ENCODE measurements around the gene VPS35L. TPM values are rescaled to one million over a fixed set of nuclear protein-coding genes. Genes with fewer than 3 reads are reported as not detected.
A peak's percentile ranks its signal among the peaks of the same experiment; 100 is the strongest.

VPS35L gene
- total and polyA plus RNA-seq, 2 of the 13 experiments (the other 11 are each of a cell fraction or from before 2014, with no cell fraction given): 1.4 to 1.6 TPM

GRCh38 chr16:19523559-19524355 is 31.7 kb upstream of the VPS35L start, which contains the start of gene CCP110 (continued):
- TF ChIP-seq, protein P1, sequence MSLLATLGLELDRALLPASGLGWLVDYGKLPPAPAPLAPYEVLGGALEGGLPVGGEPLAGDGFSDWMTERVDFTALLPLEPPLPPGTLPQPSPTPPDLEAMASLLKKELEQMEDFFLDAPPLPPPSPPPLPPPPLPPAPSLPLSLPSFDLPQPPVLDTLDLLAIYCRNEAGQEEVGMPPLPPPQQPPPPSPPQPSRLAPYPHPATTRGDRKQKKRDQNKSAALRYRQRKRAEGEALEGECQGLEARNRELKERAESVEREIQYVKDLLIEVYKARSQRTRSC (CRISPR knock-in tag; IDR thresholded peaks at IDR 0.05; ENCODE audit: low read depth): no peak
- TF ChIP-seq ZNF615 (CRISPR knock-in tag; IDR thresholded peaks at IDR 0.05; ENCODE audit: borderline replicate concordance): no peak; the same call in 1 of the 2 replicates
- no peak for TF ChIP-seq ZNF839 (CRISPR knock-in tag; IDR thresholded peaks at IDR 0.05; ENCODE audit: borderline replicate concordance)
- no peak for TF ChIP-seq ZNF121 (CRISPR knock-in tag; IDR thresholded peaks at IDR 0.05)
- peak; percentile 86 for TF ChIP-seq PHF8 (CRISPR knock-in tag; IDR thresholded peaks at IDR 0.05)
- peak; percentile 62 for TF ChIP-seq FOXA3 (CRISPR knock-in tag; IDR thresholded peaks at IDR 0.05)
- TF ChIP-seq ZNF546 (CRISPR knock-in tag; conservative IDR thresholded peaks at IDR 0.05): peak; percentile 95
- TF ChIP-seq HNRNPUL1 (IDR thresholded peaks at IDR 0.05; ENCODE audit: low read depth, low read length): no peak
- TF ChIP-seq RFX3 (CRISPR knock-in tag; IDR thresholded peaks at IDR 0.05): peak; percentile 93
- no peak for TF ChIP-seq HHEX (CRISPR knock-in tag; IDR thresholded peaks at IDR 0.05)
- TF ChIP-seq ZFP36L1 (CRISPR knock-in tag; IDR thresholded peaks at IDR 0.05): 0 out of 2 replicates have a peak, but pooled peaks have one; percentile 36
- peak; percentile 77; the same call in 1 of the 2 replicates for TF ChIP-seq ZNF678 (CRISPR knock-in tag; IDR thresholded peaks at IDR 0.05)
- TF ChIP-seq, protein P2, sequence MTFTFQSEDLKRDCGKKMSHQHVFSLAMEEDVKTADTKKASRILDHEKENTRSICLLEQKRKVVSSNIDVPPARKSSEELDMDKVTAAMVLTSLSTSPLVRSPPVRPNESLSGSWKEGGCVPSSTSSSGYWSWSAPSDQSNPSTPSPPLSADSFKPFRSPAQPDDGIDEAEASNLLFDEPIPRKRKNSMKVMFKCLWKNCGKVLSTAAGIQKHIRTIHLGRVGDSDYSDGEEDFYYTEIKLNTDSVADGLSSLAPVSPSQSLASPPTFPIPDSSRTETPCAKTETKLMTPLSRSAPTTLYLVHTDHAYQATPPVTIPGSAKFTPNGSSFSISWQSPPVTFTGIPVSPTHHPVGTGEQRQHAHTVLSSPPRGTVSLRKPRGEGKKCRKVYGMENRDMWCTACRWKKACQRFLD (CRISPR knock-in tag; IDR thresholded peaks at IDR 0.05; ENCODE audit: borderline replicate concordance): peak; percentile 75
- TF ChIP-seq ZNF235 (CRISPR knock-in tag; IDR thresholded peaks at IDR 0.05; ENCODE audit: borderline replicate concordance): no peak; the same call in 1 of the 2 replicates
- TF ChIP-seq ZBTB4 (CRISPR knock-in tag; IDR thresholded peaks at IDR 0.05; ENCODE audit: borderline replicate concordance): no peak; the same call in 1 of the 2 replicates
- peak; percentile 95 for TF ChIP-seq ZNF335 (CRISPR knock-in tag; IDR thresholded peaks at IDR 0.05)
- TF ChIP-seq ZSCAN22 (CRISPR knock-in tag; IDR thresholded peaks at IDR 0.05): peak; percentile 83; the same call in 1 of the 2 replicates
- TF ChIP-seq, protein P3, sequence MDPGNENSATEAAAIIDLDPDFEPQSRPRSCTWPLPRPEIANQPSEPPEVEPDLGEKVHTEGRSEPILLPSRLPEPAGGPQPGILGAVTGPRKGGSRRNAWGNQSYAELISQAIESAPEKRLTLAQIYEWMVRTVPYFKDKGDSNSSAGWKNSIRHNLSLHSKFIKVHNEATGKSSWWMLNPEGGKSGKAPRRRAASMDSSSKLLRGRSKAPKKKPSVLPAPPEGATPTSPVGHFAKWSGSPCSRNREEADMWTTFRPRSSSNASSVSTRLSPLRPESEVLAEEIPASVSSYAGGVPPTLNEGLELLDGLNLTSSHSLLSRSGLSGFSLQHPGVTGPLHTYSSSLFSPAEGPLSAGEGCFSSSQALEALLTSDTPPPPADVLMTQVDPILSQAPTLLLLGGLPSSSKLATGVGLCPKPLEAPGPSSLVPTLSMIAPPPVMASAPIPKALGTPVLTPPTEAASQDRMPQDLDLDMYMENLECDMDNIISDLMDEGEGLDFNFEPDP (CRISPR knock-in tag; conservative IDR thresholded peaks at IDR 0.05): no peak
- TF ChIP-seq ATF6 (CRISPR knock-in tag; conservative IDR thresholded peaks at IDR 0.05): no peak; the same call in 1 of the 2 replicates
- 0 out of 2 replicates have a peak, but pooled peaks have one; percentile 25 for TF ChIP-seq ZNF552 (CRISPR knock-in tag; IDR thresholded peaks at IDR 0.05; ENCODE audit: borderline replicate concordance)

Measured in HepG2 (cell line).